Liver (tissue), 9 donors: ENCODE data around the gene CCDC89. TPM values are rescaled to one million over a fixed set of nuclear protein-coding genes. Genes with fewer than 3 reads are reported as not detected.

Experiments used
- DNase-seq: peaks from one replicate; pipeline ENCODE4 v3.0.0-alpha.2; 2017; ENCODE audit warnings: low spot score
- H3K27ac ChIP-seq, 2 donors: one replicate each; pipeline ENCODE4 v1.7.0; 2013; ENCODE audit warnings: inconsistent platforms in 2 of 2, low read length in 2 of 2, control low read depth in 1 of 2, low read depth in 1 of 2, mild to moderate bottlenecking in 1 of 2
- H3K27me3 ChIP-seq, 4 donors: one replicate each; pipeline versions ENCODE4 v1.6.1 to v1.7.0; 2013; ENCODE audit warnings: low read length in 3 of 4, inconsistent platforms in 1 of 4, mild to moderate bottlenecking in 1 of 4, moderate library complexity in 1 of 4; ENCODE audit not compliant: control insufficient read depth in 4 of 4, insufficient read depth in 4 of 4
- H3K36me3 ChIP-seq, 4 donors: one replicate each; pipeline versions ENCODE4 v1.6.1 to v1.7.0; 2013; ENCODE audit warnings: low read length in 3 of 4, mild to moderate bottlenecking in 3 of 4, low read depth in 1 of 4, moderate library complexity in 1 of 4; ENCODE audit not compliant: control insufficient read depth in 4 of 4, insufficient read depth in 3 of 4
- H3K4me1 ChIP-seq, 4 donors: one replicate each; pipeline versions ENCODE4 v1.6.1 to v1.7.0; 2013; ENCODE audit warnings: low read length in 3 of 4, mild to moderate bottlenecking in 3 of 4, moderate library complexity in 1 of 4; ENCODE audit not compliant: control insufficient read depth in 4 of 4, insufficient read depth in 4 of 4
- H3K4me3 ChIP-seq, 3 donors: one replicate each; pipeline versions ENCODE4 v1.6.1 to v1.7.0; 2013; ENCODE audit warnings: low read length in 3 of 3, control low read depth in 1 of 3, low read depth in 1 of 3, mild to moderate bottlenecking in 1 of 3
- H3K9ac ChIP-seq, 2 donors: one replicate each; pipeline ENCODE4 v1.7.0; 2013; ENCODE audit warnings: low read length in 2 of 2, mild to moderate bottlenecking in 2 of 2, moderate library complexity in 2 of 2, control low read depth in 1 of 2, low read depth in 1 of 2
- H3K9me3 ChIP-seq, 4 donors: one replicate each; pipeline versions ENCODE4 v1.6.1 to v1.7.0; 2013; ENCODE audit warnings: low read length in 3 of 4; ENCODE audit not compliant: control insufficient read depth in 4 of 4
- ATF3 ChIP-seq: IDR thresholded peaks from 2 replicates; pipeline ENCODE4 v1.6.1; 2016; ENCODE audit warnings: antibody characterized with exemption
- EGR1 ChIP-seq, 2 donors: IDR thresholded peaks; 2 replicates each; pipeline ENCODE4 v1.6.1; 2016 to 2018; ENCODE audit warnings: antibody characterized with exemption in 2 of 2, low read depth in 2 of 2
- FOXA1 ChIP-seq: IDR thresholded peaks from 2 replicates; pipeline ENCODE4 v1.6.1; 2016; ENCODE audit warnings: antibody characterized with exemption
- HNF4A ChIP-seq, 2 donors: conservative IDR thresholded peaks; 2 replicates each; pipeline ENCODE4 v1.6.1; 2016; ENCODE audit warnings: antibody characterized with exemption in 2 of 2, mild to moderate bottlenecking in 2 of 2
- JUND ChIP-seq, 2 donors: IDR thresholded peaks; 2 replicates each; pipeline ENCODE4 v1.6.1; 2016; ENCODE audit warnings: antibody characterized with exemption in 2 of 2
- MAX ChIP-seq: IDR thresholded peaks from 2 replicates; pipeline ENCODE4 v1.6.1; 2016; ENCODE audit warnings: antibody characterized with exemption
- NR2F2 ChIP-seq: IDR thresholded peaks from 2 replicates; pipeline ENCODE4 v1.6.1; 2016; ENCODE audit warnings: antibody characterized with exemption
- REST ChIP-seq: IDR thresholded peaks from 2 replicates; pipeline ENCODE4 v1.6.1; 2016; ENCODE audit warnings: antibody characterized with exemption, mild to moderate bottlenecking
- RXRA ChIP-seq, 2 donors: IDR thresholded peaks; 2 replicates each; pipeline ENCODE4 v1.6.1; 2017 to 2018; ENCODE audit warnings: antibody characterized with exemption in 2 of 2, mild to moderate bottlenecking in 1 of 2
- SP1 ChIP-seq: IDR thresholded peaks from 2 replicates; pipeline ENCODE4 v1.6.1; 2018; ENCODE audit warnings: antibody characterized with exemption, mild to moderate bottlenecking
- TAF1 ChIP-seq: conservative IDR thresholded peaks from 2 replicates; pipeline ENCODE4 v1.6.1; 2016; ENCODE audit warnings: antibody characterized with exemption, mild to moderate bottlenecking
- YY1 ChIP-seq: IDR thresholded peaks from 2 replicates; pipeline ENCODE4 v1.6.1; 2016; ENCODE audit warnings: antibody characterized with exemption, mild to moderate bottlenecking
- ZBTB33 ChIP-seq: IDR thresholded peaks from 2 replicates; pipeline ENCODE4 v1.6.1; 2016; ENCODE audit warnings: antibody characterized with exemption
- WGBS: extraction: QIAGEN DNeasy Blood & Tissue Kit; methylation state at CpG from one replicate; pipeline ENCODE4 v1.1.7; 2013; 5-methylcytosine and 5-hydroxymethylcytosine counted together
- polyA plus RNA-seq, 2 donors: library from polyadenylated mRNA; stranded (reverse) in 1 of 2; unstranded in 1 of 2; fragments of 200-250 nt in 1 of 2; fragments of >200 nt in 1 of 2; fragmentation: Nextera tagmentation in 1 of 2; extraction: Ambion mirVana in 1 of 2; gene quantifications; one replicate each; pipeline versions ENCODE4 v1.2.1 to v1.2.3, GENCODE V29; 2013 to 2015
- total RNA-seq, 2 donors: library from RNA; depleted of rRNA; stranded (reverse); fragments of >200 nt; gene quantifications; one replicate each; pipeline ENCODE4 v1.2.3, GENCODE V29; 2014
- donor health status: healthy.
- donor health status: healthy.
- donor health status: healthy.
- donor health status: healthy.
- donor health status: healthy.

Gene CCDC89
- total and polyA plus RNA-seq, 4 donors = 0.17 to 1.0 (median 0.28) TPM; not detected in 1

GRCh38 chr11:85725510-85726258 lies 39.7 kb upstream of the CCDC89 start:
- Histone ChIP-seq H3K27me3 (no peaks in the 10 kb centered on the region), H3K9me3 (no peaks in the 10 kb centered on the region), H3K9ac (no peak overlapping the region), H3K4me1 (no peaks in the 10 kb centered on the region), H3K27ac (peak overlapping the region in 1 of 2 donors; percentile 31), H3K4me3 (no peak overlapping the region), H3K36me3 (no peaks in the 10 kb centered on the region)
- no peak for DNase-seq
- WGBS = 75% methylated on average over 3 of the region's 3 CpGs
- TF ChIP-seq RXRA (IDR thresholded peaks at IDR 0.05) (peak in 1 of 2 donors; percentile 64), ZBTB33 (no peak), NR2F2 (no peak), JUND (IDR thresholded peaks at IDR 0.05) (peak in 1 of 2 donors; percentile 28), MAX (no peak), REST (no peak), YY1 (no peak)

- 68% methylated on average over 6 of the region's 6 CpGs for WGBS
- Histone ChIP-seq H3K36me3 (no peaks in the 10 kb centered on the region), H3K4me1 (no peaks in the 10 kb centered on the region), H3K9me3 (no peaks in the 10 kb centered on the region), H3K9ac (no peak overlapping the region), H3K27me3 (no peaks in the 10 kb centered on the region), H3K27ac (no peak overlapping the region), H3K4me3 (no peak overlapping the region)
- no peak for DNase-seq
- TF ChIP-seq JUND (IDR thresholded peaks at IDR 0.05) = no peak
- TF ChIP-seq ZBTB33 = no peak
- TF ChIP-seq TAF1 = no peak
- no peak for TF ChIP-seq SP1
- TF ChIP-seq RXRA (IDR thresholded peaks at IDR 0.05) = no peak
- no peak for TF ChIP-seq FOXA1
- TF ChIP-seq HNF4A (conservative IDR thresholded peaks at IDR 0.05) = no peak
- no peak for TF ChIP-seq EGR1 (IDR thresholded peaks at IDR 0.05; ENCODE audit: low read depth in 2 of 2)
- TF ChIP-seq MAX = no peak
- no peak for TF ChIP-seq YY1
- TF ChIP-seq ATF3 = no peak
Measured at GRCh38 chr11:85724748-85725465, 38.9 kb upstream of the CCDC89 start.
